Gastroesophageal sphincter (tissue), 4 donors: Measurements from ENCODE around the gene SMC4. TPM values are rescaled to one million over a fixed set of nuclear protein-coding genes. Genes with fewer than 3 reads are reported as not detected.

Experiments used
- ATAC-seq: fragments of 150-250 bp; one replicate; pipeline ENCODE4 v1.9.1; 2016; ENCODE audit warnings: mild to moderate bottlenecking, moderate library complexity
- H3K27ac ChIP-seq, 4 donors: fragments of 200-600 bp; sonication (generic) in 3 of 4; 1 replicate in 3 of 4; 2 replicates in 1 of 4; pipeline ENCODE4 v1.5.1; 2016 to 2019
- H3K27me3 ChIP-seq: fragments of 200-600 bp; sonication (generic); one replicate; pipeline ENCODE4 v1.5.1; 2019
- H3K36me3 ChIP-seq, 2 donors: fragments of 200-600 bp; sonication (generic); one replicate each; pipeline ENCODE4 v1.5.1; 2019; ENCODE audit warnings: control low read depth in 1 of 2
- H3K4me1 ChIP-seq, 3 donors: fragments of 200-600 bp; sonication (generic); 1 replicate in 2 of 3; 2 replicates in 1 of 3; pipeline ENCODE4 v1.5.1; 2016 to 2019; ENCODE audit warnings: control low read depth in 2 of 3
- H3K4me3 ChIP-seq, 2 donors: fragments of 200-600 bp; sonication (generic); one replicate each; pipeline ENCODE4 v1.5.1; 2019; ENCODE audit warnings: mild to moderate bottlenecking in 1 of 2, moderate library complexity in 1 of 2
- H3K9me3 ChIP-seq, 3 donors: fragments of 200-600 bp; sonication (generic); one replicate each; pipeline ENCODE4 v1.5.1; 2017 to 2019; ENCODE audit warnings: control low read depth in 2 of 3
- EP300 ChIP-seq: sonication (generic); formaldehyde crosslinking; IDR thresholded peaks from one replicate; pipeline ENCODE4 v1.6.1; 2017; ENCODE audit warnings: antibody characterized with exemption, mild to moderate bottlenecking
- POLR2A ChIP-seq, 2 donors: fragments of 450-650 bp; IDR thresholded peaks; one replicate each; pipeline ENCODE4 v1.6.1; 2017; ENCODE audit warnings: antibody characterized with exemption in 2 of 2, mild to moderate bottlenecking in 2 of 2, moderate library complexity in 1 of 2
- POLR2AphosphoS5 ChIP-seq: sonication (generic); formaldehyde crosslinking; IDR thresholded peaks from one replicate; pipeline ENCODE4 v1.6.1; 2017; ENCODE audit warnings: antibody characterized with exemption
- WGBS, 2 donors: methylation state at CpG; one replicate each; pipeline ENCODE4 v1.1.5; 2018; ENCODE audit warnings: low coverage in 1 of 2; 5-methylcytosine and 5-hydroxymethylcytosine counted together
- total RNA-seq, 4 donors: library from RNA; depleted of rRNA; stranded (reverse); fragments of >200 nt; gene quantifications; one replicate each; pipeline ENCODE4 v1.1.0, GENCODE V29; 2016
- TF ChIP-seq, protein P1 (sequence below), 4 experiments: fragments of 200-600 bp in 2 of 4; fragments of 450-650 bp in 2 of 4; sonication (generic) in 1 of 4; IDR thresholded peaks; one replicate each; pipeline ENCODE4 v1.5.1; 2017 to 2019; ENCODE audit warnings: antibody characterized with exemption in 4 of 4, mild to moderate bottlenecking in 2 of 4, moderate library complexity in 2 of 4

Gene SMC4
- total RNA-seq, 4 donors from 2014 or later = 21.7 to 40.8 (median 26.9) TPM

- Histone ChIP-seq H3K27me3 (peaks cover 15% of the 10 kb centered on the region), H3K36me3 (no peaks in the 10 kb centered on the region), H3K27ac (no peak overlapping the region), H3K9me3 (no peaks in the 10 kb centered on the region), H3K4me1 (no peaks in the 10 kb centered on the region), H3K4me3 (no peak overlapping the region)
- 60% methylated on average over 1 of the region's 5 CpGs; no CpG with 5 or more reads in 1 of the 2 donors for WGBS, 2 donors
- TF ChIP-seq POLR2AphosphoS5 = no peak
- no peak for TF ChIP-seq EP300
- TF ChIP-seq, protein P1, sequence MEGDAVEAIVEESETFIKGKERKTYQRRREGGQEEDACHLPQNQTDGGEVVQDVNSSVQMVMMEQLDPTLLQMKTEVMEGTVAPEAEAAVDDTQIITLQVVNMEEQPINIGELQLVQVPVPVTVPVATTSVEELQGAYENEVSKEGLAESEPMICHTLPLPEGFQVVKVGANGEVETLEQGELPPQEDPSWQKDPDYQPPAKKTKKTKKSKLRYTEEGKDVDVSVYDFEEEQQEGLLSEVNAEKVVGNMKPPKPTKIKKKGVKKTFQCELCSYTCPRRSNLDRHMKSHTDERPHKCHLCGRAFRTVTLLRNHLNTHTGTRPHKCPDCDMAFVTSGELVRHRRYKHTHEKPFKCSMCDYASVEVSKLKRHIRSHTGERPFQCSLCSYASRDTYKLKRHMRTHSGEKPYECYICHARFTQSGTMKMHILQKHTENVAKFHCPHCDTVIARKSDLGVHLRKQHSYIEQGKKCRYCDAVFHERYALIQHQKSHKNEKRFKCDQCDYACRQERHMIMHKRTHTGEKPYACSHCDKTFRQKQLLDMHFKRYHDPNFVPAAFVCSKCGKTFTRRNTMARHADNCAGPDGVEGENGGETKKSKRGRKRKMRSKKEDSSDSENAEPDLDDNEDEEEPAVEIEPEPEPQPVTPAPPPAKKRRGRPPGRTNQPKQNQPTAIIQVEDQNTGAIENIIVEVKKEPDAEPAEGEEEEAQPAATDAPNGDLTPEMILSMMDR (IDR thresholded peaks at IDR 0.05) = no peak
- TF ChIP-seq POLR2A (IDR thresholded peaks at IDR 0.05) = no peak
- ATAC-seq = no peak
These were observed 78.3 kb downstream of the SMC4 start for GRCh38 chr3:160477750-160478149.

GRCh38 chr3:160478338-160478737, 78.9 kb downstream of the SMC4 start:
- 88 to 89% methylated on average over 3 to 5 of the region's 5 CpGs for WGBS, 2 donors
- H3K4me3 ChIP-seq = no peak overlapping the region
- H3K9me3 ChIP-seq = no peaks in the 10 kb centered on the region
- ATAC-seq = no peak
- peaks cover 9% of the 10 kb centered on the region for H3K27me3 ChIP-seq
- H3K27ac ChIP-seq = no peak overlapping the region
- H3K36me3 ChIP-seq = no peaks in the 10 kb centered on the region
- TF ChIP-seq POLR2AphosphoS5 (no peak), POLR2A (IDR thresholded peaks at IDR 0.05) (no peak), EP300 (no peak)
- TF ChIP-seq, protein P1 (IDR thresholded peaks at IDR 0.05) = no peak
- no peaks in the 10 kb centered on the region for H3K4me1 ChIP-seq

GRCh38 chr3:160479376-160479775, 79.9 kb downstream of the SMC4 start:
- H3K36me3 ChIP-seq = no peaks in the 10 kb centered on the region
- no peaks in the 10 kb centered on the region for H3K9me3 ChIP-seq
- H3K27me3 ChIP-seq = peaks cover 6% of the 10 kb centered on the region
- H3K27ac ChIP-seq = no peak overlapping the region
- no peak overlapping the region for H3K4me3 ChIP-seq
- WGBS, 2 donors = 81 to 85% methylated on average over 5 to 7 of the region's 10 CpGs
- TF ChIP-seq POLR2AphosphoS5 (no peak), POLR2A (IDR thresholded peaks at IDR 0.05) (no peak), EP300 (no peak)
- TF ChIP-seq, protein P1 (IDR thresholded peaks at IDR 0.05) = no peak
- no peaks in the 10 kb centered on the region for H3K4me1 ChIP-seq
- ATAC-seq = no peak

- no peak overlapping the region for H3K27ac ChIP-seq
- TF ChIP-seq, protein P1 (IDR thresholded peaks at IDR 0.05) = no peak
- TF ChIP-seq EP300 = no peak
- no peak for TF ChIP-seq POLR2A (IDR thresholded peaks at IDR 0.05)
- no peak for TF ChIP-seq POLR2AphosphoS5
- no peak overlapping the region for H3K4me3 ChIP-seq
- H3K9me3 ChIP-seq = no peaks in the 10 kb centered on the region
- 84% methylated on average over 4 of the region's 5 CpGs; no CpG with 5 or more reads in 1 of the 2 donors for WGBS, 2 donors
- H3K4me1 ChIP-seq = no peaks in the 10 kb centered on the region
- no peaks in the 10 kb centered on the region for H3K27me3 ChIP-seq
- ATAC-seq = no peak
- H3K36me3 ChIP-seq = no peaks in the 10 kb centered on the region
These were observed 81.5 kb downstream of the SMC4 start for GRCh38 chr3:160480931-160481330.

- 80 to 82% methylated on average over 4 to 6 of the region's 6 CpGs for WGBS, 2 donors
- H3K4me1 ChIP-seq = no peaks in the 10 kb centered on the region
- H3K36me3 ChIP-seq = no peaks in the 10 kb centered on the region
- no peak overlapping the region for H3K4me3 ChIP-seq
- H3K9me3 ChIP-seq = no peaks in the 10 kb centered on the region
- H3K27me3 ChIP-seq = no peaks in the 10 kb centered on the region
- no peak for ATAC-seq
- no peak overlapping the region for H3K27ac ChIP-seq
- TF ChIP-seq POLR2A (IDR thresholded peaks at IDR 0.05) = no peak
These were observed 82.4 kb downstream of the SMC4 start for GRCh38 chr3:160481856-160482255.
